ENCODE data around the gene ATG3. TPM values are rescaled to one million over a fixed set of nuclear protein-coding genes. Genes with fewer than 3 reads are reported as not detected.

Gene ATG3
- total and polyA plus RNA-seq, 2 of the 8 experiments (the other 6 are each of a cell fraction or from before 2014, with no cell fraction given) = 27.3 to 55.3 TPM

DNA sequence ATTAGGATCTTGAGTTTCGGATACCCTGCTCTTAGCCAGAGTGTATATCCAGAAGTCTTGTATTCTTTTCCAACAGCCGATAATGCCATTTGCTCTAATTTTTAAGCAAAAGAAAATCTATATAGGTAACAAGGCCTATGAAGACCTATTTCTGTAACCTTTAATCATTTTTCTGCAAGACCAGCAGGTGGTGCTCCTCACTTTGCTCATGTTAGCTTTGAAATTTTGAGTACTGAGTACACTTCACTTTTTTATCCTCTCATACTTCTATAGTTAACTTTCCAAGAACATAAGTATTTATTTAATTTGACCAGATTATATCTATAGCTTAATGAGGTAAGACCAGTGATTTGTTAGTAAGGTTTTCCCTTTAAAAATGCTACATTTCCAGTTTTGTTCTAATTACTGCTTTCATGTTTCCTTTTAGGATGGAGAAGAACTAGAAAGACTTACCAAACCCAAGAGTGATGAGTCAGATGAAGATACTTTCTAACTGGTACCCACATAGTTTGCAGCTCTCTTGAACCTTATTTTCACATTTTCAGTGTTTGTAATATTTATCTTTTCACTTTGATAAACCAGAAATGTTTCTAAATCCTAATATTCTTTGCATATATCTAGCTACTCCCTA lies 20.6 kb upstream of the ATG3 start (continued):
- TF ChIP-seq, protein P1, sequence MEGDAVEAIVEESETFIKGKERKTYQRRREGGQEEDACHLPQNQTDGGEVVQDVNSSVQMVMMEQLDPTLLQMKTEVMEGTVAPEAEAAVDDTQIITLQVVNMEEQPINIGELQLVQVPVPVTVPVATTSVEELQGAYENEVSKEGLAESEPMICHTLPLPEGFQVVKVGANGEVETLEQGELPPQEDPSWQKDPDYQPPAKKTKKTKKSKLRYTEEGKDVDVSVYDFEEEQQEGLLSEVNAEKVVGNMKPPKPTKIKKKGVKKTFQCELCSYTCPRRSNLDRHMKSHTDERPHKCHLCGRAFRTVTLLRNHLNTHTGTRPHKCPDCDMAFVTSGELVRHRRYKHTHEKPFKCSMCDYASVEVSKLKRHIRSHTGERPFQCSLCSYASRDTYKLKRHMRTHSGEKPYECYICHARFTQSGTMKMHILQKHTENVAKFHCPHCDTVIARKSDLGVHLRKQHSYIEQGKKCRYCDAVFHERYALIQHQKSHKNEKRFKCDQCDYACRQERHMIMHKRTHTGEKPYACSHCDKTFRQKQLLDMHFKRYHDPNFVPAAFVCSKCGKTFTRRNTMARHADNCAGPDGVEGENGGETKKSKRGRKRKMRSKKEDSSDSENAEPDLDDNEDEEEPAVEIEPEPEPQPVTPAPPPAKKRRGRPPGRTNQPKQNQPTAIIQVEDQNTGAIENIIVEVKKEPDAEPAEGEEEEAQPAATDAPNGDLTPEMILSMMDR (IDR thresholded peaks at IDR 0.05; ENCODE audit: control extremely low read depth in 1 of 3, insufficient read depth in 1 of 3, low read depth in 1 of 3, low read length in 3 of 3) = peak in 2 of 3 experiments; percentile 30 to 47; a peak in 2 of 4 replicates
